ENCODE data around the gene KDM3A.

- TF ChIP-seq, protein P1, sequence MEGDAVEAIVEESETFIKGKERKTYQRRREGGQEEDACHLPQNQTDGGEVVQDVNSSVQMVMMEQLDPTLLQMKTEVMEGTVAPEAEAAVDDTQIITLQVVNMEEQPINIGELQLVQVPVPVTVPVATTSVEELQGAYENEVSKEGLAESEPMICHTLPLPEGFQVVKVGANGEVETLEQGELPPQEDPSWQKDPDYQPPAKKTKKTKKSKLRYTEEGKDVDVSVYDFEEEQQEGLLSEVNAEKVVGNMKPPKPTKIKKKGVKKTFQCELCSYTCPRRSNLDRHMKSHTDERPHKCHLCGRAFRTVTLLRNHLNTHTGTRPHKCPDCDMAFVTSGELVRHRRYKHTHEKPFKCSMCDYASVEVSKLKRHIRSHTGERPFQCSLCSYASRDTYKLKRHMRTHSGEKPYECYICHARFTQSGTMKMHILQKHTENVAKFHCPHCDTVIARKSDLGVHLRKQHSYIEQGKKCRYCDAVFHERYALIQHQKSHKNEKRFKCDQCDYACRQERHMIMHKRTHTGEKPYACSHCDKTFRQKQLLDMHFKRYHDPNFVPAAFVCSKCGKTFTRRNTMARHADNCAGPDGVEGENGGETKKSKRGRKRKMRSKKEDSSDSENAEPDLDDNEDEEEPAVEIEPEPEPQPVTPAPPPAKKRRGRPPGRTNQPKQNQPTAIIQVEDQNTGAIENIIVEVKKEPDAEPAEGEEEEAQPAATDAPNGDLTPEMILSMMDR (IDR thresholded peaks at IDR 0.05): no peak
- no peak for TF ChIP-seq POLR2A (IDR thresholded peaks at IDR 0.05)
Observed at GRCh38 chr2:86491088-86491487, 49.9 kb downstream of the KDM3A start.
